ENCODE data around the gene PFDN5. TPM values are rescaled to one million over a fixed set of nuclear protein-coding genes. Genes with fewer than 3 reads are reported as not detected.

PFDN5 gene
- total and polyA plus RNA-seq, 2 experiments from 2014 or later, result 199 to 567 TPM

DNA sequence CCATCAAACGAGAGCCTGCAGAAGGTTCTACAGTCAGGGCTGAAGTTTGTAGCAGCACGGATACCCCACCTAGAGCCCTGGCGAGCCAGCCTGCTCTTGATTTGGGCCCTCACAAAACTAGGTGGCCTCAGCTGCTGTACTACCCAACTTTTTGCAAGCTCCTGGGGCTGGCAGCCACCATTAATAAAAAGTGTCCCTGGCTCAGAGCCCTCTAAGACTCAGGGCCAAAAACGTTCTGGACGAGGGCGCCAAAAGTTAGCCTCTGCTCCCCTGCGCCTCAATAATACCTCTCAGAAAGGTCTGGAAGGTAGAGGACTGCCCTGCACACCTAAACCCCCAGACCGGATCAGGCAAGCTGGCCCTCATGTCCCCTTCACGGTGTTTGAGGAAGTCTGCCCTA, 8.9 kb upstream of the PFDN5 start:
- H3K4me2 ChIP-seq, result no peak overlapping the region
- H2AFZ ChIP-seq, result no peak overlapping the region
- H3K4me1 ChIP-seq (ENCODE audit: insufficient read depth), result no peaks in the 10 kb centered on the region
- peaks cover 14% of the 10 kb centered on the region; the same call in 1 of the 2 replicates for H3F3A ChIP-seq (replicated peaks; ENCODE audit: low read depth)
- H3K27ac ChIP-seq (ENCODE audit: low read depth), result no peak overlapping the region
- DNase-seq (ENCODE audit: low spot score) (no peak), ATAC-seq (no peak)
- Mint-ChIP-seq H3K9me3 (no peaks in the 10 kb centered on the region), H3K27ac (no peak overlapping the region), H3K27me3 (ENCODE audit: insufficient read depth, low read depth, poor library complexity) (peaks cover 7% of the 10 kb centered on the region), H3K36me3 (ENCODE audit: low read depth) (peaks cover 82% of the 10 kb centered on the region), H3K4me1 (peaks cover 4% of the 10 kb centered on the region; the same call in 2 of the 3 replicates), H3K4me3 (no peak overlapping the region)
- no peaks in the 10 kb centered on the region for H3K9me2 ChIP-seq (ENCODE audit: insufficient read depth)
- H4K20me1 ChIP-seq (replicated peaks; ENCODE audit: insufficient read depth), result no peaks in the 10 kb centered on the region; the same call in none of the 2 replicates
- peaks cover 39% of the 10 kb centered on the region for H3K36me3 ChIP-seq (ENCODE audit: insufficient read depth)
- TF ChIP-seq POLR2AphosphoS5 (IDR thresholded peaks at IDR 0.05; ENCODE audit: low read depth) (no peak), CREB1 (CRISPR knock-in tag; IDR thresholded peaks at IDR 0.05; ENCODE audit: low read depth) (no peak), EZH2phosphoT487 (IDR thresholded peaks at IDR 0.05; ENCODE audit: unreplicated experiment) (no peak), NANOG (IDR thresholded peaks at IDR 0.05; ENCODE audit: borderline replicate concordance) (no peak), JUNB (IDR thresholded peaks at IDR 0.05; ENCODE audit: unreplicated experiment) (no peak), STAT1 (IDR thresholded peaks at IDR 0.05; ENCODE audit: unreplicated experiment) (no peak), ZNF114 (CRISPR knock-in tag; IDR thresholded peaks at IDR 0.05) (no peak), ZNF331 (CRISPR knock-in tag; IDR thresholded peaks at IDR 0.05; ENCODE audit: low read depth) (no peak), EZH2 (IDR thresholded peaks at IDR 0.05; ENCODE audit: low read depth, unreplicated experiment) (no peak)
- TF ChIP-seq, protein P1, sequence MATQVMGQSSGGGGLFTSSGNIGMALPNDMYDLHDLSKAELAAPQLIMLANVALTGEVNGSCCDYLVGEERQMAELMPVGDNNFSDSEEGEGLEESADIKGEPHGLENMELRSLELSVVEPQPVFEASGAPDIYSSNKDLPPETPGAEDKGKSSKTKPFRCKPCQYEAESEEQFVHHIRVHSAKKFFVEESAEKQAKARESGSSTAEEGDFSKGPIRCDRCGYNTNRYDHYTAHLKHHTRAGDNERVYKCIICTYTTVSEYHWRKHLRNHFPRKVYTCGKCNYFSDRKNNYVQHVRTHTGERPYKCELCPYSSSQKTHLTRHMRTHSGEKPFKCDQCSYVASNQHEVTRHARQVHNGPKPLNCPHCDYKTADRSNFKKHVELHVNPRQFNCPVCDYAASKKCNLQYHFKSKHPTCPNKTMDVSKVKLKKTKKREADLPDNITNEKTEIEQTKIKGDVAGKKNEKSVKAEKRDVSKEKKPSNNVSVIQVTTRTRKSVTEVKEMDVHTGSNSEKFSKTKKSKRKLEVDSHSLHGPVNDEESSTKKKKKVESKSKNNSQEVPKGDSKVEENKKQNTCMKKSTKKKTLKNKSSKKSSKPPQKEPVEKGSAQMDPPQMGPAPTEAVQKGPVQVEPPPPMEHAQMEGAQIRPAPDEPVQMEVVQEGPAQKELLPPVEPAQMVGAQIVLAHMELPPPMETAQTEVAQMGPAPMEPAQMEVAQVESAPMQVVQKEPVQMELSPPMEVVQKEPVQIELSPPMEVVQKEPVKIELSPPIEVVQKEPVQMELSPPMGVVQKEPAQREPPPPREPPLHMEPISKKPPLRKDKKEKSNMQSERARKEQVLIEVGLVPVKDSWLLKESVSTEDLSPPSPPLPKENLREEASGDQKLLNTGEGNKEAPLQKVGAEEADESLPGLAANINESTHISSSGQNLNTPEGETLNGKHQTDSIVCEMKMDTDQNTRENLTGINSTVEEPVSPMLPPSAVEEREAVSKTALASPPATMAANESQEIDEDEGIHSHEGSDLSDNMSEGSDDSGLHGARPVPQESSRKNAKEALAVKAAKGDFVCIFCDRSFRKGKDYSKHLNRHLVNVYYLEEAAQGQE (IDR thresholded peaks at IDR 0.05; ENCODE audit: unreplicated experiment), result no peak
- TF ChIP-seq, protein P2, sequence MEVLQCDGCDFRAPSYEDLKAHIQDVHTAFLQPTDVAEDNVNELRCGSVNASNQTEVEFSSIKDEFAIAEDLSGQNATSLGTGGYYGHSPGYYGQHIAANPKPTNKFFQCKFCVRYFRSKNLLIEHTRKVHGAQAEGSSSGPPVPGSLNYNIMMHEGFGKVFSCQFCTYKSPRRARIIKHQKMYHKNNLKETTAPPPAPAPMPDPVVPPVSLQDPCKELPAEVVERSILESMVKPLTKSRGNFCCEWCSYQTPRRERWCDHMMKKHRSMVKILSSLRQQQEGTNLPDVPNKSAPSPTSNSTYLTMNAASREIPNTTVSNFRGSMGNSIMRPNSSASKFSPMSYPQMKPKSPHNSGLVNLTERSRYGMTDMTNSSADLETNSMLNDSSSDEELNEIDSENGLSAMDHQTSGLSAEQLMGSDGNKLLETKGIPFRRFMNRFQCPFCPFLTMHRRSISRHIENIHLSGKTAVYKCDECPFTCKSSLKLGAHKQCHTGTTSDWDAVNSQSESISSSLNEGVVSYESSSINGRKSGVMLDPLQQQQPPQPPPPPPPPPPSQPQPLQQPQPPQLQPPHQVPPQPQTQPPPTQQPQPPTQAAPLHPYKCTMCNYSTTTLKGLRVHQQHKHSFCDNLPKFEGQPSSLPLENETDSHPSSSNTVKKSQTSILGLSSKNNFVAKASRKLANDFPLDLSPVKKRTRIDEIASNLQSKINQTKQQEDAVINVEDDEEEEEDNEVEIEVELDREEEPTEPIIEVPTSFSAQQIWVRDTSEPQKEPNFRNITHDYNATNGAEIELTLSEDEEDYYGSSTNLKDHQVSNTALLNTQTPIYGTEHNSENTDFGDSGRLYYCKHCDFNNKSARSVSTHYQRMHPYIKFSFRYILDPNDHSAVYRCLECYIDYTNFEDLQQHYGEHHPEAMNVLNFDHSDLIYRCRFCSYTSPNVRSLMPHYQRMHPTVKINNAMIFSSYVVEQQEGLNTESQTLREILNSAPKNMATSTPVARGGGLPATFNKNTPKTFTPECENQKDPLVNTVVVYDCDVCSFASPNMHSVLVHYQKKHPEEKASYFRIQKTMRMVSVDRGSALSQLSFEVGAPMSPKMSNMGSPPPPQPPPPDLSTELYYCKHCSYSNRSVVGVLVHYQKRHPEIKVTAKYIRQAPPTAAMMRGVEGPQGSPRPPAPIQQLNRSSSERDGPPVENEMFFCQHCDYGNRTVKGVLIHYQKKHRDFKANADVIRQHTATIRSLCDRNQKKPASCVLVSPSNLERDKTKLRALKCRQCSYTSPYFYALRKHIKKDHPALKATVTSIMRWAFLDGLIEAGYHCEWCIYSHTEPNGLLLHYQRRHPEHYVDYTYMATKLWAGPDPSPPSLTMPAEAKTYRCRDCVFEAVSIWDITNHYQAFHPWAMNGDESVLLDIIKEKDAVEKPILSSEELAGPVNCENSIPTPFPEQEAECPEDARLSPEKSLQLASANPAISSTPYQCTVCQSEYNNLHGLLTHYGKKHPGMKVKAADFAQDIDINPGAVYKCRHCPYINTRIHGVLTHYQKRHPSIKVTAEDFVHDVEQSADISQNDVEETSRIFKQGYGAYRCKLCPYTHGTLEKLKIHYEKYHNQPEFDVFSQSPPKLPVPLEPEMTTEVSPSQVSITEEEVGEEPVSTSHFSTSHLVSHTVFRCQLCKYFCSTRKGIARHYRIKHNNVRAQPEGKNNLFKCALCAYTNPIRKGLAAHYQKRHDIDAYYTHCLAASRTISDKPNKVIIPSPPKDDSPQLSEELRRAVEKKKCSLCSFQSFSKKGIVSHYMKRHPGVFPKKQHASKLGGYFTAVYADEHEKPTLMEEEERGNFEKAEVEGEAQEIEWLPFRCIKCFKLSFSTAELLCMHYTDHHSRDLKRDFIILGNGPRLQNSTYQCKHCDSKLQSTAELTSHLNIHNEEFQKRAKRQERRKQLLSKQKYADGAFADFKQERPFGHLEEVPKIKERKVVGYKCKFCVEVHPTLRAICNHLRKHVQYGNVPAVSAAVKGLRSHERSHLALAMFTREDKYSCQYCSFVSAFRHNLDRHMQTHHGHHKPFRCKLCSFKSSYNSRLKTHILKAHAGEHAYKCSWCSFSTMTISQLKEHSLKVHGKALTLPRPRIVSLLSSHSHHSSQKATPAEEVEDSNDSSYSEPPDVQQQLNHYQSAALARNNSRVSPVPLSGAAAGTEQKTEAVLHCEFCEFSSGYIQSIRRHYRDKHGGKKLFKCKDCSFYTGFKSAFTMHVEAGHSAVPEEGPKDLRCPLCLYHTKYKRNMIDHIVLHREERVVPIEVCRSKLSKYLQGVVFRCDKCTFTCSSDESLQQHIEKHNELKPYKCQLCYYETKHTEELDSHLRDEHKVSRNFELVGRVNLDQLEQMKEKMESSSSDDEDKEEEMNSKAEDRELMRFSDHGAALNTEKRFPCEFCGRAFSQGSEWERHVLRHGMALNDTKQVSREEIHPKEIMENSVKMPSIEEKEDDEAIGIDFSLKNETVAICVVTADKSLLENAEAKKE (CRISPR knock-in tag; IDR thresholded peaks at IDR 0.05), result no peak
- TF ChIP-seq, protein P3, sequence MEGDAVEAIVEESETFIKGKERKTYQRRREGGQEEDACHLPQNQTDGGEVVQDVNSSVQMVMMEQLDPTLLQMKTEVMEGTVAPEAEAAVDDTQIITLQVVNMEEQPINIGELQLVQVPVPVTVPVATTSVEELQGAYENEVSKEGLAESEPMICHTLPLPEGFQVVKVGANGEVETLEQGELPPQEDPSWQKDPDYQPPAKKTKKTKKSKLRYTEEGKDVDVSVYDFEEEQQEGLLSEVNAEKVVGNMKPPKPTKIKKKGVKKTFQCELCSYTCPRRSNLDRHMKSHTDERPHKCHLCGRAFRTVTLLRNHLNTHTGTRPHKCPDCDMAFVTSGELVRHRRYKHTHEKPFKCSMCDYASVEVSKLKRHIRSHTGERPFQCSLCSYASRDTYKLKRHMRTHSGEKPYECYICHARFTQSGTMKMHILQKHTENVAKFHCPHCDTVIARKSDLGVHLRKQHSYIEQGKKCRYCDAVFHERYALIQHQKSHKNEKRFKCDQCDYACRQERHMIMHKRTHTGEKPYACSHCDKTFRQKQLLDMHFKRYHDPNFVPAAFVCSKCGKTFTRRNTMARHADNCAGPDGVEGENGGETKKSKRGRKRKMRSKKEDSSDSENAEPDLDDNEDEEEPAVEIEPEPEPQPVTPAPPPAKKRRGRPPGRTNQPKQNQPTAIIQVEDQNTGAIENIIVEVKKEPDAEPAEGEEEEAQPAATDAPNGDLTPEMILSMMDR (conservative IDR thresholded peaks at IDR 0.05; ENCODE audit: low read depth in 2 of 2), result no peak
- TF ChIP-seq, protein P4, sequence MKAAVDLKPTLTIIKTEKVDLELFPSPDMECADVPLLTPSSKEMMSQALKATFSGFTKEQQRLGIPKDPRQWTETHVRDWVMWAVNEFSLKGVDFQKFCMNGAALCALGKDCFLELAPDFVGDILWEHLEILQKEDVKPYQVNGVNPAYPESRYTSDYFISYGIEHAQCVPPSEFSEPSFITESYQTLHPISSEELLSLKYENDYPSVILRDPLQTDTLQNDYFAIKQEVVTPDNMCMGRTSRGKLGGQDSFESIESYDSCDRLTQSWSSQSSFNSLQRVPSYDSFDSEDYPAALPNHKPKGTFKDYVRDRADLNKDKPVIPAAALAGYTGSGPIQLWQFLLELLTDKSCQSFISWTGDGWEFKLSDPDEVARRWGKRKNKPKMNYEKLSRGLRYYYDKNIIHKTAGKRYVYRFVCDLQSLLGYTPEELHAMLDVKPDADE (IDR thresholded peaks at IDR 0.05), result no peak
- no peaks in the 10 kb centered on the region for H3K27me3 ChIP-seq (ENCODE audit: insufficient read depth)
- no peaks in the 10 kb centered on the region for H3K79me2 ChIP-seq (replicated peaks; ENCODE audit: insufficient read depth)
- H3K4me3 ChIP-seq, result no peak overlapping the region

Measured in GM23338 (cell line).